ENCODE data around the gene RAP1GAP.

RAP1GAP gene

GRCh38 chr1:21592086-21592865, 76.9 kb downstream of the RAP1GAP start:
- Histone ChIP-seq H3K27ac (ENCODE audit: low read depth in 2 of 2, low read length in 2 of 2) (no peak overlapping the region), H3K9me3 (ENCODE audit: control insufficient read depth in 2 of 2, low read length in 2 of 2) (no peaks in the 10 kb centered on the region), H3K9ac (ENCODE audit: low read depth in 1 of 2, low read length in 2 of 2) (no peak overlapping the region), H3K4me1 (ENCODE audit: control insufficient read depth in 2 of 2, insufficient read depth in 2 of 2, low read length in 2 of 2) (no peaks in the 10 kb centered on the region), H3K27me3 (ENCODE audit: control insufficient read depth in 2 of 2, insufficient read depth in 2 of 2, low read length in 2 of 2) (no peaks in the 10 kb centered on the region), H3K36me3 (ENCODE audit: control insufficient read depth in 2 of 2, insufficient read depth in 2 of 2, low read length in 2 of 2) (no peaks in the 10 kb centered on the region), H3K4me3 (ENCODE audit: low read length in 2 of 2) (no peak overlapping the region)

- no peak overlapping the region for H3K27ac ChIP-seq (ENCODE audit: low read depth in 2 of 2, low read length in 2 of 2)
- H3K4me1 ChIP-seq (ENCODE audit: control insufficient read depth in 2 of 2, insufficient read depth in 2 of 2, low read length in 2 of 2) = peaks cover 0 to 3% of the 10 kb centered on the region in 2 donors
- H3K27me3 ChIP-seq (ENCODE audit: control insufficient read depth in 2 of 2, insufficient read depth in 2 of 2, low read length in 2 of 2) = peaks cover 0 to 3% of the 10 kb centered on the region in 2 donors
- H3K36me3 ChIP-seq (ENCODE audit: control insufficient read depth in 2 of 2, insufficient read depth in 2 of 2, low read length in 2 of 2) = no peaks in the 10 kb centered on the region
- no peaks in the 10 kb centered on the region for H3K9me3 ChIP-seq (ENCODE audit: control insufficient read depth in 2 of 2, low read length in 2 of 2)
- H3K9ac ChIP-seq (ENCODE audit: low read depth in 1 of 2, low read length in 2 of 2) = no peak overlapping the region
- no peak overlapping the region for H3K4me3 ChIP-seq (ENCODE audit: low read length in 2 of 2)
Measured at GRCh38 chr1:21590934-21591333, 78.2 kb downstream of the RAP1GAP start.

GRCh38 chr1:21590126-21590880, 78.9 kb downstream of the RAP1GAP start:
- no peaks in the 10 kb centered on the region for H3K36me3 ChIP-seq (ENCODE audit: control insufficient read depth in 2 of 2, insufficient read depth in 2 of 2, low read length in 2 of 2)
- peaks cover 0 to 3% of the 10 kb centered on the region in 2 donors for H3K4me1 ChIP-seq (ENCODE audit: control insufficient read depth in 2 of 2, insufficient read depth in 2 of 2, low read length in 2 of 2)
- H3K27me3 ChIP-seq (ENCODE audit: control insufficient read depth in 2 of 2, insufficient read depth in 2 of 2, low read length in 2 of 2) = peaks cover 0 to 3% of the 10 kb centered on the region in 2 donors
- no peak overlapping the region for H3K4me3 ChIP-seq (ENCODE audit: low read length in 2 of 2)
- no peak overlapping the region for H3K9ac ChIP-seq (ENCODE audit: low read depth in 1 of 2, low read length in 2 of 2)
- H3K9me3 ChIP-seq (ENCODE audit: control insufficient read depth in 2 of 2, low read length in 2 of 2) = no peaks in the 10 kb centered on the region
- H3K27ac ChIP-seq (ENCODE audit: low read depth in 2 of 2, low read length in 2 of 2) = no peak overlapping the region

- H3K4me3 ChIP-seq (ENCODE audit: low read length in 2 of 2) = no peak overlapping the region
- H3K36me3 ChIP-seq (ENCODE audit: control insufficient read depth in 2 of 2, insufficient read depth in 2 of 2, low read length in 2 of 2) = no peaks in the 10 kb centered on the region
- H3K4me1 ChIP-seq (ENCODE audit: control insufficient read depth in 2 of 2, insufficient read depth in 2 of 2, low read length in 2 of 2) = peaks cover 0 to 3% of the 10 kb centered on the region in 2 donors
- H3K27ac ChIP-seq (ENCODE audit: low read depth in 2 of 2, low read length in 2 of 2) = no peak overlapping the region
- H3K27me3 ChIP-seq (ENCODE audit: control insufficient read depth in 2 of 2, insufficient read depth in 2 of 2, low read length in 2 of 2) = peaks cover 0 to 3% of the 10 kb centered on the region in 2 donors
- H3K9ac ChIP-seq (ENCODE audit: low read depth in 1 of 2, low read length in 2 of 2) = no peak overlapping the region
- H3K9me3 ChIP-seq (ENCODE audit: control insufficient read depth in 2 of 2, low read length in 2 of 2) = no peaks in the 10 kb centered on the region
Measured at GRCh38 chr1:21589618-21590017, 79.5 kb downstream of the RAP1GAP start.

- peaks cover 0 to 3% of the 10 kb centered on the region in 2 donors for H3K4me1 ChIP-seq (ENCODE audit: control insufficient read depth in 2 of 2, insufficient read depth in 2 of 2, low read length in 2 of 2)
- no peak overlapping the region for H3K27ac ChIP-seq (ENCODE audit: low read depth in 2 of 2, low read length in 2 of 2)
- H3K27me3 ChIP-seq (ENCODE audit: control insufficient read depth in 2 of 2, insufficient read depth in 2 of 2, low read length in 2 of 2) = peaks cover 0 to 7% of the 10 kb centered on the region in 2 donors
- no peak overlapping the region for H3K9ac ChIP-seq (ENCODE audit: low read depth in 1 of 2, low read length in 2 of 2)
- no peak overlapping the region for H3K4me3 ChIP-seq (ENCODE audit: low read length in 2 of 2)
- no peaks in the 10 kb centered on the region for H3K36me3 ChIP-seq (ENCODE audit: control insufficient read depth in 2 of 2, insufficient read depth in 2 of 2, low read length in 2 of 2)
- H3K9me3 ChIP-seq (ENCODE audit: control insufficient read depth in 2 of 2, low read length in 2 of 2) = no peaks in the 10 kb centered on the region
Measured at GRCh38 chr1:21587602-21587953, 81.6 kb downstream of the RAP1GAP start.

GRCh38 chr1:21586846-21587601, 82.1 kb downstream of the RAP1GAP start:
- H3K27me3 ChIP-seq (ENCODE audit: control insufficient read depth in 2 of 2, insufficient read depth in 2 of 2, low read length in 2 of 2) = peaks cover 0 to 7% of the 10 kb centered on the region in 2 donors

GRCh38 chr1:21586222-21586621, 82.9 kb downstream of the RAP1GAP start:
- peaks cover 0 to 7% of the 10 kb centered on the region in 2 donors for H3K27me3 ChIP-seq (ENCODE audit: control insufficient read depth in 2 of 2, insufficient read depth in 2 of 2, low read length in 2 of 2)
- no peak overlapping the region for H3K9ac ChIP-seq (ENCODE audit: low read depth in 1 of 2, low read length in 2 of 2)
- H3K36me3 ChIP-seq (ENCODE audit: control insufficient read depth in 2 of 2, insufficient read depth in 2 of 2, low read length in 2 of 2) = no peaks in the 10 kb centered on the region
- H3K9me3 ChIP-seq (ENCODE audit: control insufficient read depth in 2 of 2, low read length in 2 of 2) = no peaks in the 10 kb centered on the region
- H3K4me1 ChIP-seq (ENCODE audit: control insufficient read depth in 2 of 2, insufficient read depth in 2 of 2, low read length in 2 of 2) = peaks cover 0 to 3% of the 10 kb centered on the region in 2 donors
- no peak overlapping the region for H3K27ac ChIP-seq (ENCODE audit: low read depth in 2 of 2, low read length in 2 of 2)
- H3K4me3 ChIP-seq (ENCODE audit: low read length in 2 of 2) = no peak overlapping the region

More at GRCh38 chr1:21586846-21587601, 82.1 kb downstream of the RAP1GAP start:
- H3K27ac ChIP-seq (ENCODE audit: low read depth in 2 of 2, low read length in 2 of 2) = no peak overlapping the region
- H3K4me1 ChIP-seq (ENCODE audit: control insufficient read depth in 2 of 2, insufficient read depth in 2 of 2, low read length in 2 of 2) = peaks cover 0 to 3% of the 10 kb centered on the region in 2 donors
- H3K4me3 ChIP-seq (ENCODE audit: low read length in 2 of 2) = no peak overlapping the region
- no peak overlapping the region for H3K9ac ChIP-seq (ENCODE audit: low read depth in 1 of 2, low read length in 2 of 2)
- no peaks in the 10 kb centered on the region for H3K36me3 ChIP-seq (ENCODE audit: control insufficient read depth in 2 of 2, insufficient read depth in 2 of 2, low read length in 2 of 2)
- H3K9me3 ChIP-seq (ENCODE audit: control insufficient read depth in 2 of 2, low read length in 2 of 2) = no peaks in the 10 kb centered on the region

GRCh38 chr1:21585037-21585436, 84.1 kb downstream of the RAP1GAP start:
- Histone ChIP-seq H3K4me1 (ENCODE audit: control insufficient read depth in 2 of 2, insufficient read depth in 2 of 2, low read length in 2 of 2) (peaks cover 0 to 3% of the 10 kb centered on the region in 2 donors), H3K27ac (ENCODE audit: low read depth in 2 of 2, low read length in 2 of 2) (no peak overlapping the region), H3K4me3 (ENCODE audit: low read length in 2 of 2) (no peak overlapping the region), H3K36me3 (ENCODE audit: control insufficient read depth in 2 of 2, insufficient read depth in 2 of 2, low read length in 2 of 2) (no peaks in the 10 kb centered on the region), H3K9me3 (ENCODE audit: control insufficient read depth in 2 of 2, low read length in 2 of 2) (no peaks in the 10 kb centered on the region), H3K27me3 (ENCODE audit: control insufficient read depth in 2 of 2, insufficient read depth in 2 of 2, low read length in 2 of 2) (peaks cover 0 to 7% of the 10 kb centered on the region in 2 donors), H3K9ac (ENCODE audit: low read depth in 1 of 2, low read length in 2 of 2) (no peak overlapping the region)

GRCh38 chr1:21584096-21584495, 85.1 kb downstream of the RAP1GAP start:
- H3K36me3 ChIP-seq (ENCODE audit: control insufficient read depth in 2 of 2, insufficient read depth in 2 of 2, low read length in 2 of 2) = no peaks in the 10 kb centered on the region
- H3K27me3 ChIP-seq (ENCODE audit: control insufficient read depth in 2 of 2, insufficient read depth in 2 of 2, low read length in 2 of 2) = peaks cover 0 to 7% of the 10 kb centered on the region in 2 donors
- H3K27ac ChIP-seq (ENCODE audit: low read depth in 2 of 2, low read length in 2 of 2) = no peak overlapping the region
- no peak overlapping the region for H3K4me3 ChIP-seq (ENCODE audit: low read length in 2 of 2)
- no peak overlapping the region for H3K9ac ChIP-seq (ENCODE audit: low read depth in 1 of 2, low read length in 2 of 2)
- H3K9me3 ChIP-seq (ENCODE audit: control insufficient read depth in 2 of 2, low read length in 2 of 2) = no peaks in the 10 kb centered on the region
- peaks cover 0 to 3% of the 10 kb centered on the region in 2 donors for H3K4me1 ChIP-seq (ENCODE audit: control insufficient read depth in 2 of 2, insufficient read depth in 2 of 2, low read length in 2 of 2)

- Histone ChIP-seq H3K4me3 (ENCODE audit: low read length in 2 of 2) (no peak overlapping the region), H3K9me3 (ENCODE audit: control insufficient read depth in 2 of 2, low read length in 2 of 2) (no peaks in the 10 kb centered on the region), H3K9ac (ENCODE audit: low read depth in 1 of 2, low read length in 2 of 2) (no peak overlapping the region), H3K36me3 (ENCODE audit: control insufficient read depth in 2 of 2, insufficient read depth in 2 of 2, low read length in 2 of 2) (no peaks in the 10 kb centered on the region), H3K27ac (ENCODE audit: low read depth in 2 of 2, low read length in 2 of 2) (no peak overlapping the region), H3K27me3 (ENCODE audit: control insufficient read depth in 2 of 2, insufficient read depth in 2 of 2, low read length in 2 of 2) (peaks cover 0 to 4% of the 10 kb centered on the region in 2 donors), H3K4me1 (ENCODE audit: control insufficient read depth in 2 of 2, insufficient read depth in 2 of 2, low read length in 2 of 2) (peaks cover 0 to under 1% of the 10 kb centered on the region in 2 donors)
Measured at GRCh38 chr1:21579791-21580190, 89.4 kb downstream of the RAP1GAP start.

Data from mucosa of rectum (tissue), 2 donors.